Caco-2 (cell line): ENCODE results near the gene REEP1. TPM values are rescaled to one million over a fixed set of nuclear protein-coding genes. Genes with fewer than 3 reads are reported as not detected.

Source experiments
- BruUV-seq: library from RNA; stranded (reverse); fragments of 400-500 nt; replicated peaks from 2 replicates; lab custom pipeline; 2021; lab: Mats Ljungman, UMichigan
- CTCF ChIA-PET: fragments of 300-600 bp; sonication (Branson Sonifier 250); formaldehyde crosslinking; loops from one replicate; lab custom pipeline; 2022; ENCODE audit warnings: antibody characterized with exemption; lab: Charles Lee
- POLR2A ChIA-PET: fragments of 300-600 bp; sonication (Branson Sonifier 250); formaldehyde crosslinking; loops from one replicate; lab custom pipeline; 2022; ENCODE audit warnings: antibody characterized with exemption; lab: Charles Lee
- DNase-seq, 2 experiments: peaks; one replicate each; pipeline versions ENCODE4 v3.0.0 to v3.0.0-alpha.2; 2020 to 2022
- H3K27me3 ChIP-seq: replicated peaks from 2 replicates; pipeline ENCODE4 v1.6.0; 2011; ENCODE audit warnings: low read length; ENCODE audit not compliant: control insufficient read depth, insufficient read depth
- H3K36me3 ChIP-seq: 2 replicates; pipeline ENCODE4 v1.5.1; 2011; ENCODE audit warnings: low read length; ENCODE audit not compliant: control insufficient read depth, insufficient read depth
- H3K4me1 ChIP-seq: fragments of 250-450 bp; sonication (Bioruptor Pico); 2 replicates; pipeline ENCODE4 v1.5.1; 2020; ENCODE audit warnings: mild to moderate bottlenecking
- H3K4me3 ChIP-seq: 2 replicates; pipeline ENCODE4 v1.5.1; 2011; ENCODE audit warnings: low read depth, mild to moderate bottlenecking, control low read depth, low read length
- H3K9me3 ChIP-seq: fragments of 250-450 bp; sonication (Bioruptor Pico); 2 replicates; pipeline ENCODE4 v1.5.1; 2020; ENCODE audit warnings: mild to moderate bottlenecking, moderate library complexity
- H3K27ac Mint-ChIP-seq: one replicate; pipeline ENCODE4 v1.8.0; 2022; ENCODE audit warnings: mixed read lengths; ENCODE audit not compliant: unreplicated experiment
- H3K27me3 Mint-ChIP-seq: one replicate; pipeline ENCODE4 v1.8.0; 2022; ENCODE audit warnings: mixed read lengths; ENCODE audit not compliant: insufficient read depth, unreplicated experiment
- H3K36me3 Mint-ChIP-seq: one replicate; pipeline ENCODE4 v1.8.0; 2022; ENCODE audit warnings: mild to moderate bottlenecking, mixed read lengths; ENCODE audit not compliant: insufficient read depth, unreplicated experiment
- H3K4me1 Mint-ChIP-seq: one replicate; pipeline ENCODE4 v1.8.0; 2022; ENCODE audit warnings: low read depth, mixed read lengths; ENCODE audit not compliant: unreplicated experiment
- H3K4me3 Mint-ChIP-seq: one replicate; pipeline ENCODE4 v1.8.0; 2022; ENCODE audit warnings: mild to moderate bottlenecking, moderate library complexity, mixed read lengths; ENCODE audit not compliant: unreplicated experiment
- H3K9me3 Mint-ChIP-seq: one replicate; pipeline ENCODE4 v1.8.0; 2022; ENCODE audit warnings: mixed read lengths; ENCODE audit not compliant: unreplicated experiment
- CTCF ChIP-seq, 2 experiments: fragments of 200-600 bp in 1 of 2; IDR thresholded peaks; 1 replicate in 1 of 2; 2 replicates in 1 of 2; pipeline versions ENCODE4 v1.5.1 to v1.8.0; 2011 to 2022; ENCODE audit warnings: antibody characterized with exemption in 1 of 2, control low read depth in 1 of 2, inconsistent platforms in 1 of 2, low read depth in 1 of 2, low read length in 1 of 2, mild to moderate bottlenecking in 1 of 2, moderate library complexity in 1 of 2; ENCODE audit not compliant: insufficient read depth in 1 of 2, severe bottlenecking in 1 of 2, unreplicated experiment in 1 of 2
- intact Hi-C: fragments of 100-400 bp; cut with micrococcal nuclease; formaldehyde crosslinking; loops from one replicate; pipeline ENCODE4 v1.10.0; 2022; ENCODE audit not compliant: unreplicated experiment
- total RNA-seq: library from RNA; stranded (reverse); gene quantifications from 2 replicates; pipeline ENCODE4 v1.2.3, GENCODE V29; 2022

REEP1 gene
- total RNA-seq, 1 experiment from 2014 or later: 16.6 TPM

GRCh38 chr2:86311879-86312278, 25.5 kb downstream of the REEP1 start:
- H3K27me3 Mint-ChIP-seq: no peaks in the 10 kb centered on the region
- no peak overlapping the region for H3K27ac Mint-ChIP-seq
- no peaks in the 10 kb centered on the region for H3K9me3 Mint-ChIP-seq
- intact Hi-C loops: no loop called here
- no peak overlapping the region for H3K4me3 Mint-ChIP-seq
- BruUV-seq: no TSS peak
- no peaks in the 10 kb centered on the region for H3K4me1 Mint-ChIP-seq
- H3K36me3 Mint-ChIP-seq: no peaks in the 10 kb centered on the region
- ChIA-PET CTCF (no interaction called here), POLR2A (no interaction called here)
- Histone ChIP-seq H3K9me3 (no peaks in the 10 kb centered on the region), H3K4me1 (no peaks in the 10 kb centered on the region), H3K36me3 (no peaks in the 10 kb centered on the region), H3K4me3 (no peak overlapping the region), H3K27me3 (no peaks in the 10 kb centered on the region)
- TF ChIP-seq CTCF (IDR thresholded peaks at IDR 0.05; ENCODE audit: insufficient read depth in 1 of 2, low read depth in 1 of 2, low read length in 1 of 2, severe bottlenecking in 1 of 2, unreplicated experiment in 1 of 2): no peak
- DNase-seq: no peak

DNA sequence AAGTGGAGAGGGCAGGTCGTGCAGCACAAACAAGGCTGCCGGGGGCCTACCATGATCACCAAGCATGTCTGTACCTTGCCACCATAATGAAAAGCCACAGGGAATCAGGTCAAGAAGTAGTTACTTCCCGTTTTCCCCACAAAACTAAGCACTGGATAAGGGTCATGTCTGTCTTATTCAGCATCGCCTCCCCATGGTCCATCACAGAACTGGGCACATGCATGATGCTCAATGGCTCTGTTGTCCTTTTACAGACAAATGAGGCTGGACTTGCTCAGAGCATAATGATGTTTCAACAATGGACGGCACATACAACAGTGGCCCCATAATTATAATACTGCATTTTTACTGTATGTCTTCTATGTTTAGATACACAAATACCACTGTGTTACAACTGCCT, 27.5 kb downstream of the REEP1 start:
- no peaks in the 10 kb centered on the region for H3K27me3 Mint-ChIP-seq
- H3K9me3 ChIP-seq: no peaks in the 10 kb centered on the region
- H3K9me3 Mint-ChIP-seq: no peaks in the 10 kb centered on the region
- H3K27me3 ChIP-seq: no peaks in the 10 kb centered on the region
- H3K36me3 Mint-ChIP-seq: peaks cover 6% of the 10 kb centered on the region
- intact Hi-C loops: no loop called here
- H3K4me3 Mint-ChIP-seq: no peak overlapping the region
- H3K36me3 ChIP-seq: no peaks in the 10 kb centered on the region
- BruUV-seq: no TSS peak
- DNase-seq: no peak
- ChIA-PET POLR2A (no interaction called here), CTCF (no interaction called here)
- H3K4me1 ChIP-seq: no peaks in the 10 kb centered on the region
- H3K27ac Mint-ChIP-seq: no peak overlapping the region
- no peak for TF ChIP-seq CTCF (IDR thresholded peaks at IDR 0.05; ENCODE audit: insufficient read depth in 1 of 2, low read depth in 1 of 2, low read length in 1 of 2, severe bottlenecking in 1 of 2, unreplicated experiment in 1 of 2)
- H3K4me1 Mint-ChIP-seq: no peaks in the 10 kb centered on the region
- H3K4me3 ChIP-seq: no peak overlapping the region

GRCh38 chr2:86308984-86309695, 28.3 kb downstream of the REEP1 start:
- Histone ChIP-seq H3K36me3 (no peaks in the 10 kb centered on the region), H3K4me1 (no peaks in the 10 kb centered on the region), H3K4me3 (no peak overlapping the region), H3K9me3 (no peaks in the 10 kb centered on the region), H3K27me3 (no peaks in the 10 kb centered on the region)
- no peaks in the 10 kb centered on the region for H3K4me1 Mint-ChIP-seq
- intact Hi-C loops: no loop called here
- H3K27me3 Mint-ChIP-seq: no peaks in the 10 kb centered on the region
- no peak for DNase-seq
- CTCF ChIA-PET: interaction anchor here (1.1 kb wide), 1 partner anchor 59 kb away, joined by 6 read pairs; no protein-coding TSS in a partner anchor
- POLR2A ChIA-PET: no interaction called here
- H3K4me3 Mint-ChIP-seq: no peak overlapping the region
- H3K27ac Mint-ChIP-seq: no peak overlapping the region
- no TSS peak for BruUV-seq
- no peaks in the 10 kb centered on the region for H3K9me3 Mint-ChIP-seq
- H3K36me3 Mint-ChIP-seq: peaks cover 6% of the 10 kb centered on the region
- TF ChIP-seq CTCF (IDR thresholded peaks at IDR 0.05; ENCODE audit: insufficient read depth in 1 of 2, low read depth in 1 of 2, low read length in 1 of 2, severe bottlenecking in 1 of 2, unreplicated experiment in 1 of 2): no peak
